NCI-H2107 (cell line): Measurements from ENCODE around the gene NSMF.

Source experiments
- DNase-seq: peaks from one replicate; lab custom pipeline; 2025; lab: John Stamatoyannopoulos, UW

Gene NSMF

GRCh38 chr9:137447722-137448601, 11.2 kb downstream of the NSMF start:
- DNase-seq = no peak

GRCh38 chr9:137446851-137447471, 12.2 kb downstream of the NSMF start:
- DNase-seq = no peak

GRCh38 chr9:137445930-137446431, 13.2 kb downstream of the NSMF start:
- DNase-seq = no peak

GRCh38 chr9:137445275-137445807, 13.8 kb downstream of the NSMF start:
- DNase-seq = peak; percentile 71

GRCh38 chr9:137444106-137444790, 14.9 kb downstream of the NSMF start:
- DNase-seq = no peak

GRCh38 chr9:137441935-137442321, 17.2 kb downstream of the NSMF start:
- DNase-seq = no peak

GRCh38 chr9:137441289-137441934, 17.7 kb downstream of the NSMF start, which contains the start of gene ENTPD8:
Gene ENTPD8 (minus strand): TSS chr9:137441357. CDS start chr9:137438285, 3,072 bp downstream.
- peak; percentile 41 for DNase-seq

- DNase-seq = no peak
Observed at GRCh38 chr9:137439158-137439714, 19.9 kb downstream of the NSMF start.

- DNase-seq = no peak
Observed at GRCh38 chr9:137438591-137439157, 20.5 kb downstream of the NSMF start.

- DNase-seq = no peak
Observed at GRCh38 chr9:137437691-137438590, 21.2 kb downstream of the NSMF start.

GRCh38 chr9:137436761-137437600, 22.2 kb downstream of the NSMF start:
- DNase-seq = no peak

- no peak for DNase-seq
Observed at GRCh38 chr9:137435980-137436760, 23.0 kb downstream of the NSMF start.

- no peak for DNase-seq
Observed at GRCh38 chr9:137435381-137435891, 23.7 kb downstream of the NSMF start.

- DNase-seq = no peak
Observed at GRCh38 chr9:137434498-137435380, 24.4 kb downstream of the NSMF start.

GRCh38 chr9:137433916-137434431, 25.2 kb downstream of the NSMF start:
- DNase-seq = no peak

GRCh38 chr9:137433349-137433915, 25.7 kb downstream of the NSMF start:
- DNase-seq = no peak
